Measurements from ENCODE around the gene TSPAN32. TPM values are rescaled to one million over a fixed set of nuclear protein-coding genes. Genes with fewer than 3 reads are reported as not detected.

Gene TSPAN32, protein sequence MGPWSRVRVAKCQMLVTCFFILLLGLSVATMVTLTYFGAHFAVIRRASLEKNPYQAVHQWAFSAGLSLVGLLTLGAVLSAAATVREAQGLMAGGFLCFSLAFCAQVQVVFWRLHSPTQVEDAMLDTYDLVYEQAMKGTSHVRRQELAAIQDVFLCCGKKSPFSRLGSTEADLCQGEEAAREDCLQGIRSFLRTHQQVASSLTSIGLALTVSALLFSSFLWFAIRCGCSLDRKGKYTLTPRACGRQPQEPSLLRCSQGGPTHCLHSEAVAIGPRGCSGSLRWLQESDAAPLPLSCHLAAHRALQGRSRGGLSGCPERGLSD
- 10 to 100 TPM; 11.6 to 15.0 TPM for total RNA-seq
- long read RNA-seq, partial matches to known transcripts: 1 of 3 reads
- long read RNA-seq, other reads (novel, unspliced or antisense): 1 of 3 reads

DNA sequence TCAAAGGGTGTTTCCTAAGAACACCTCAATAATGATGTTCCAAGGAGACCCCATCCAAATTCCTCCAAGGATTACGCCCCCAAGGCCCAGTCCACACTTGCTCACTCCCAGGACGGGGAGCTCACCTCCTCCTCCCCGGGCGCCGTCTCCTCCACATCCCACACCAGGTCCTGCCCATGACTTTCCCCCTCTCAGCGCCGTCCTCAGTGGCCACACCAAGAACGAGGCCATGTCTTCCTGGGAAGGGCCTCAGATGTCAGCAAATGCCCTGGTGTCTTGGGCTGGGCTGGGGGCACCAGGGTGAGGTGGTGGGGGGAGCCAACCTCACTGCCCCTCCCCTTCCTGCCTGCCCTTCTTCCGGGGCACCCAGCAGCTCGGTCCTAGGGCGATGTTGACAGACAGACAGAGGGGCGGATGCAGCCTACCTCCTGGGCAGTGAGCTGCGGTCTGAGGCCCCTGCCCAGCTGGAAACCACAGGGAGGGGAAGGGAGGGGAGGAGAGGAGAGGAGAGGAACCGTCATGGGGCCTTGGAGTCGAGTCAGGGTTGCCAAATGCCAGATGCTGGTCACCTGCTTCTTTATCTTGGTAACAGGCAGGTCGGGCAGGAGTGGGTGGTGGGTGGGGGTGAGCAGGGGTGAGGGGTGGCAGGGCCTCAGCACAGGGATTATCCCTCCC lies at the start of gene TSPAN32, which contains the start of gene C11orf21:
TSPAN32 (plus strand) TSS at position 383 of the 675 bp plus-strand sequence; CDS start at position 520, 137 bp downstream.
C11orf21 (minus strand) TSS at position 288 of the 675 bp plus-strand sequence; CDS start at position 178, 110 bp downstream.
- DNase-seq: peak; percentile 21
- intact Hi-C loops (cut with DNase I): loop anchor here (5.0 to 10.0 kb wide), 2 partner anchors 104 to 223 kb away; no protein-coding TSS in a partner anchor
- peak; percentile 13 to 24 for ATAC-seq

DNA sequence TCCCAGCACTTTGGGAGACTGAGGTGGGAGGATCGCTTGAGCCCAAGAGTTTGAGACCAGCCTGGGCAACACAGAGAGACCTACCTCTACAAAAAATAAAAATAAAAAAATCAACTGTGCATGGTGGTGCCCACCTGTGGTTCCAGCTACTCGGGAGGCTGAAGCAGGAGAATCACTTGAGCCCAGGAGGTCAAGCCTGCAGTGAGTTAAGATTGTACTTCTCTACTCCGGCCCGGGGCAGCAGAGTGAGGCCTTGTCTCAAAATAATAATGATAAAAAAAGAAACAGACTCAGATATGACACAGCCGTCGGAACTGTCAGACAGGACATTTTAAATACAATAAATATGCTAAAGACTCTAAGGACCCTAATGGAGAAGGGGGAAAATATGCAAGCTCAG lies 49.8 kb upstream of the TSPAN32 start:
- DNase-seq (no peak), ATAC-seq (no peak)
- intact Hi-C loops (cut with DNase I): no loop called here

DNA sequence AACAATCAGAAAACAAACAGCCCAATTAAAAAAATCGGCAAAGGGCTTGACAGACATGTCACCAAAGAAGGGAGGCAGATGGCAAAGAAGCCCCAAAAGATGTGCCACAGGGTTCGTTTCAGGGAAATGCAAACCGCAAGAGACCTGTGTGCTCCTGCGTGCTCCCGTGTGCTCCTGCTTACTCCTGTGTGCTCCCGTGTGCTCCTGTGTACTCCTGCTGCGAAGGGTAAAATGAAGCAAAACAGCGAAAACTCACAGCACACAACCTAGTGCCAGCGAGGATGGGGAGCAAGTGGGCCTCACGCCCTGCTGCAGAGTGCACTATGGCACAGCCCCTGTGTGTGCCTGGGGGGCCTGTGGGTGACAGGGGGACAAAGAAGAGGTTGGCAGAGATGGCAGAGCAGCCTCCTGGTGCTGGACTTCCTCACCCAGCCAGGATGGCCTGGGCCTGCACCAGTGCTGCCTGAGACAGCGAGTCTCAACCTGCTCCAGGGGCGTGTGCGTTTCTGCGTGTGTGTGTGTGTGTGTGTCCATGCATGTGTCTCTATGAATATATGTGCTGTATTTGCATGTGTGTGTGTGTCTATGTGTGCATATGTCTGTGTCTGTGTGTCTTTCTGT lies 45.4 kb upstream of the TSPAN32 start:
- DNase-seq: no peak
- intact Hi-C loops (cut with DNase I): no loop called here

DNA sequence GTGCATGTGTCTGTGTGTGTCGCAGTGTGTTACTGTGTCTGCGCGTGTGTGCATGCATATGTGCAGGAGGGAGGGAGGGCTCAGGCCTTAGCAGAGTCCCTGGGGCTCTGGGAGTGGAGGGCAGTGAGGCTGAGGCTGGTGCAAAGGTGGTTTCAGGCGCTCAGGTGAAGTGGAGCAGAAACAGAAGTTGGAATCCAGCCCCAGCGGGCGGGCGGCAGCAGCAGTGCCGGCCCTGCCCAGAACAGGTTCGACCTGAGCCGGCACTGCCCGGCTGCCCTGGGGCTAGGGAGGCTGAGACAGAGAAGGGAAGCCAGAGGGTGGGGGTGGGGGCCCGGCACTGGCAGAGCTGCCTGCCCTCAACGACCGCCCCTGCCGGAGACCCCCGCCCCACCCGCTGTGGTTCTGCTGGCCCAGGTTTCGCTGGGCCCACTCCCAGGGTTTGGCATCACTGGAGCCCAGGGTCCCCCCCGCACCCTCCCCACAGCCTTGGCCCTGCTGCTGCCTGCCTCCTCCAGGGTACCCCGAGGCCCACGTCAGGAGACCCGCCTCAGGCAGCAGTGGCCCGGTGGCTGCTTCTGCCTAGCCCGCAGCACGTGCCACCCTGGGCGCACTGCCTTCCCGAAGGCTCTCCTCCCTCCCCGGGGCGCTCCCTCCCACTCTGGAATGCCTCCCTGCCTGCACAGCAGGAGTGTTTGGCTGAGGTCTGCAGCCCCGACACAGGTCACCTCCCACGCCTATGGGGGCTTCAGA lies 44.7 kb upstream of the TSPAN32 start:
- no peak for ATAC-seq
- no peak for DNase-seq
- intact Hi-C loops (cut with DNase I): no loop called here

More for the DNA sequence above, 45.4 kb upstream of the TSPAN32 start:
- no peak for ATAC-seq

DNA sequence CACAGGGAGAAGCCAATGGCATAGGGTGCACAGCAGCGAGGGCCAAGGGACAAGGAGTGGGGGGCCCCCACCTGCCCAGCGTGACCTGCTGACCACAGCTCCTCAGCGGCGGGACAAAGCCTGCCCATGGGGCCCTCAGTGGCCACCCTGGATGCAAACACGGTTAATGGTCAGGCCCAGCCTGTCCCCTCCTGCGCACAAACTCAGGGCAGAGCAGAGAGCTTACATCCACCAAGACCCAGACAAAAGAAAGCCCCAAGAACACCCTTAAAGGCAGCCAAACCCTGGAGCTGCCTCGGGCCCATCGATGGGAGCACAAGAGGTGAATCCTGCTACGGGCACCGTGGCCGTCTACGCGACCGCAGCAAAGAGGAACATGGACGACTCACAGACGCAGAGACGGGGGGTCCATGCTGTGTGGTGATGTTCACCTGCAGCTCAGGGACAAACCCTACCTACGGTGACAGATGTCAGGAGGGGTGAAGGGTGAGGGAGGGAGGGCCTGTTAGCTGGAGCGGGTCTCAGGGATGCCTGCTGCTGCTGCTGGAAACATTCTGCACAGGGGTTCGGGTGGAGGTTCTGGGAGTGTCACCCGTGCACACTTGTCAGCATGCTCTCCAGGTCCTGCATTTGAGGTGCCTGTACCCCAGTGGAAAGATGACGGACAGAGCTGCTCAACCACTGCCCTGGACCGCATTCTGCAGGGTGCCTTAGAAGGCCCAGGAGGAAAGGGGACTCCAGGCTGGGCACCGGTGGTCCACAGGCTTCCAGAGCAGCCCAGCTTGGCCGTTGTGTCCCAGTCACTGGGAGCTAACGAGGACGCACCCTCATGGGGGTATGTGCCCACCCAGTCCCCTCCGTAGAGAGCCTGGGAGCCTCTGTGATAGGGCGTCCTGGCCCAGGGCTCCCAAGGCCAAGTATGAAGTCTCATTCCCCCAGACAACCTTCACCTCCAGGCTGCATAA lies 43.0 kb upstream of the TSPAN32 start:
- intact Hi-C loops (cut with DNase I): no loop called here
- ATAC-seq: no peak
- DNase-seq: no peak

DNA sequence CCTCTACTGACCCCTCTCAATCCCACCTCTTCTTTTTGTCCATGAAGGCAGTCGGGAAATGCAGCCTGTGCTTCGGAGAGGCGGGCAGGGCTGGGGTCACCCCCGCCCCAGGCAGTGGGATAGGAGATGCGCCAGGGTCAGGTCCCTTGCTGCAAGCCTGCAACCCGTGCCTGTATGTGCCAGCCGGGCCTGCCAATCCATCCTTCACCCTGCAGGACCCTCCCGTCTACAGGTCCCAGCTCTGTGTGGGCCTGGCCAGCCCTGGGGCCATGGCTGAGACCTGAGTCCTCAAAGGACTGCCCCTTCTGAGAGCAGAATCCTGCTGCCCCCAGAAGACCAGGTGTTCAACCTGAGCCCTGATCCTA lies 42.4 kb upstream of the TSPAN32 start:
- intact Hi-C loops (cut with DNase I): no loop called here

DNA sequence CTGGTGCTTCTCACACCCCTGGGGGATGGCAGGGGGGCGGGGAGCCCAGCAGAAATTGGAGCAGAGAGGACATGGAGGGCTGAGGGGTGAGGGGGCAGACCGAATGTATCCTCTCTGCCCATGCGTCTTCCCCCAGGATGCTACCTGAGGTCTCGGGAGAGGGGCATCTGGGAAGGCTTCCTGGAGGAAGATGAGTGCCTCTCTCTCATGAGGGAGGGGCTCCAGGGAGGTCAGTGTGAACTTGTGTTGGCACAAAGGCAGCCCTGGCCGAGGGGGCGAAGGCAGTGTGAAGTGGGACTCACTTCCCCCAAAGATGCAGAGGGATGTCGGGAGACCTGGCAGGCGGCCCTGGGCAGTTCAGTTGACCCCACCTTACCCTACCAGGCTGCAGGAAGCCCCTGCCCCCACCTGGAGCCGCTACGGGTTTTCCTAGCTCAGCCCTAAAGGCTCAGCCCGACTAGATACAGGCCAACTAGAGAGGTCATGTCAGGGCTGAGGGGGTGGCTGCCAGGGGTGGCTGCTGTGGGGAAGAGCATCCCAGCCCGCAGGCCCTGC lies 41.8 kb upstream of the TSPAN32 start:
- ATAC-seq (no peak), DNase-seq (no peak)
- intact Hi-C loops (cut with DNase I): no loop called here

More for the DNA sequence above, 42.4 kb upstream of the TSPAN32 start:
- ATAC-seq (no peak), DNase-seq (no peak)

DNA sequence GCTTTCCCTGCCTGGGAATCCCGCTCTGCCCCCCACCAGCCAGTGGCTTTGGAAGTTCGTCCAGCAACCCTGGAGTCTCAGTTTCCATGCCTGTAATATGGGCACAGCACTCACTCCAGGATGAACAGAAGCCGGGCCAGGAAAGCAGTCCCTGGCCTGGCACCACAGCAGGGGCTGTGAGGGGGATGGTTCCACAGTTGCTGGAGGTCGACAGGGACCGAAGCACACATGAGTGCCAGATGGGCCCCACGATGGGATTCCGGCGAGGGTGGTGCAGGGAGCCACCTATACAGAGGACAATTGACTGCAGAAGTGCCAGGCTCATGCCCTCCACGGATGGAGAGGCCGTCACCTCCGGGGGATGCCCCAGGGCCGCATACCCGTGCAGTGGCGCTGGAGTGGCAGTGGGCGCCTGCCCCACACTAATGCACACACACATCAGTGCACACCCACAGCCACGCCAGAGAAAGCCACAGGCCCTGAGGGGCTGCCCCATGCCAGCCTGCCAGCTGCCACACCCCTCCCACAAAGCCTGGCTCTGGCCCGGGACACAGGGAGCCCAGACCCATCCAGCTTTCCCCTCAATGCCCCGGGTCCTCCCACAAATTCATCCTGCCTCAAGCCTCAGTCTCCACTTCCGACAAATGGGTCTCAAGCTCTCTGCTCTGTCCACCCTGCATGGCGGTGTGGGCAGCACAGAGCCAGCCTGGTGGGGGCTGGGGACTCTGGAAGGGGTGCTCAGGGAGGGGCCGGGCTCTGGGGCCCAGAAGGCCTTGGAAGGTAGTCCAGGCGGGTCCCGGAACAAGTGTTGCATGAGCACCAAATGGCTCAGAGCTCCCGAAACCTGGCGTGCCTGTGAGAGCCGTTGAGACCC lies 41.1 kb upstream of the TSPAN32 start:
- intact Hi-C loops (cut with DNase I): no loop called here
- peak; percentile 16 for DNase-seq
- no peak for ATAC-seq

DNA sequence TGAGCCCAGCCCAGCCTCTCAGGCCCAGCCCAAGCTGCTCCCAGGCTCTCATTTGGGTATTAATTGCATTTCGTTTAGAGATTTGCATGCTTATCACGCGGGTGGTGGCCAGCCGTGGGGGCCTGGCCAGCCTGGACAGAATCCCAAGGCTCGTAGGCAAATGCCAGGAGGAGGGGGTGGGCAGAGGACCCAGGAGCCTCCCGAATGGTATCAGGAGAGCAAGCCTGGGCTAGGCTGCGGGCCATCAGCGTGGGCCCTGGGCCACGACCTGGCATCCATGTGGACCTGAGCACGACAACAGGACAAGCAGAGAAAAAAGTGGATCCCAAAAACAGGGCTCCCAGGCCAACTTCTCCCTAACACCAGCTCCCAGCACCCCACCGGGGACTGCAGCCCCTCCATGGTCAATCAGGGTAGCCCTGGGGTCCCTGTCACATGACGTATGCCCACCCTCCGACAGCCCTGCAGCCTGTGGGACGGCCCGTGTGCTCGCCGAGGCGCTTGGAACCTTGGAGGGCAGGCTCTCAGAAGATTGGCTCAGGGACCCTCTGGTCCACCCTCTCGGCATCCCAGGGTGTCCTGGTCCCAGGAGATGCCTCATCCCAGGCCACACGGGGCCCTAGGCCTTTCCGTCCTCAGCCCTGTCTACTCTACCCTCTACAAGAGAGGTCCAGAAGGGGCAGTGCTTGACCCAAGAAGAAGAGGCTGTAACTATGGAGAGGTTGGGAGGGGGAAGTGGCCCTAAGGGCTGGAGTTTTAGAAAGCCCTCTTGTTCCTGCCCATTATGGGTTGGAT lies 40.2 kb upstream of the TSPAN32 start:
- DNase-seq: no peak
- intact Hi-C loops (cut with DNase I): no loop called here
- ATAC-seq: no peak

DNA sequence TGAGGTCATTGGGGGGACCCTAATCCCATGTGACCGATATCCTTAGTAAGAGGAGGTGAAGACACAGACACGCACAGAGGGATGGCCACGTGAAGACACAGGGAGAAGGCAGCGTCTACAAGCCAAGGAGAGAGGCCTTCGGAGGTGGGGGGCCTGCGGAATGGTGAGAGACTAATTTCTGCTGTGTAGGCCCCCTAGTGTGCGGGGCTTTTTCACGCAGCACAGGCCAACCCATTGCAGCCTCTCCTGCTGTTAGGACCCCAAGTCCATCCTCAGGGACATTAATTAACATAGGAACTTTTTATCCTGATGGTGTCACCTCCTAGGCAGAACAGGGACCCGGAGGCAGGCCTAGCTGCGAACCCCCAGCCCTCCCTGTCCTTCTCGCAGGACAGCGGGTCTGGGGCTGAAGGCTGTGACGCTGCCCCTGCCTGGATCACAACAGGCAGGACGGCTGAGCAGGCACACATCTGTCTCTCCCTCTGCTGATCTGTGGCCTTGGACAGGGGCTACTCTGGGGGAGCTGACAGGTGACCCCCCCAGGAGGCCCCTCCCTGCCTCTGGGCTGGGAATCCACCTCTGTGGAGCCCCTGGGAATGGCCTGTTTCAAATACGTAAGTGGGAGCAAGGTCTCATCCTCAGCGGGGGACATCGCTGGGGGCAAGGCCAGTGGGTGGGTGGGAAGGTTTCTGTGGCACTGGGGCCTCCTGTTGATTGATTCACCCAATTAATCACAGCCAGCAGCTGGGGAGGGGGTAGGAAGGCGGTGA lies 39.3 kb upstream of the TSPAN32 start:
- DNase-seq (peak; percentile 10), ATAC-seq (no peak)
- intact Hi-C loops (cut with DNase I): no loop called here

DNA sequence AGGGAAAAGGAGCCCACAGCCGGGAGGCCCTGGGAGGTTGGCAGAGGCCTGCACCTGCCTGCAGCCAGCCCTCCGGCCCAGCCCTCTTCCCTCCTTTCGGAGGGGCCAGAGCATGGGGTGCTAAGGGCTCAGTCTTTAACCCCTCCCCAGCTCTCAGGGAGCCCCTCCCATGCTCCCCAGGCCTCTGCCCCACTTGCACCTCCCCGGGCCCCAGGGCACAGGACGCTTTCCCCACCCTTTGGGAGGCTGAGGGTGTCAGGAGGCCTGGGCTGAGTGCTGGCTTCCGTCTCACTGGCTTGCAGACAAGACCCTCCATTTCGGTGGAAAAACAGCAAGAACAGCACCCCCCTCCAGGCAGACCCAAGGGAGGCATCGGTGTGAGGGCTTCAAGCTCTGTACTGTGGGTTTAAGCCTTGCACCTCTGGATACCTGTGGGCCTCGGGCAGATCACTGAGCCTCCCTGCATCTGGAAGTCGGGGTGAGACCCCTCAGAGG lies 38.7 kb upstream of the TSPAN32 start:
- ATAC-seq (no peak), DNase-seq (no peak)
- intact Hi-C loops (cut with DNase I): no loop called here

DNA sequence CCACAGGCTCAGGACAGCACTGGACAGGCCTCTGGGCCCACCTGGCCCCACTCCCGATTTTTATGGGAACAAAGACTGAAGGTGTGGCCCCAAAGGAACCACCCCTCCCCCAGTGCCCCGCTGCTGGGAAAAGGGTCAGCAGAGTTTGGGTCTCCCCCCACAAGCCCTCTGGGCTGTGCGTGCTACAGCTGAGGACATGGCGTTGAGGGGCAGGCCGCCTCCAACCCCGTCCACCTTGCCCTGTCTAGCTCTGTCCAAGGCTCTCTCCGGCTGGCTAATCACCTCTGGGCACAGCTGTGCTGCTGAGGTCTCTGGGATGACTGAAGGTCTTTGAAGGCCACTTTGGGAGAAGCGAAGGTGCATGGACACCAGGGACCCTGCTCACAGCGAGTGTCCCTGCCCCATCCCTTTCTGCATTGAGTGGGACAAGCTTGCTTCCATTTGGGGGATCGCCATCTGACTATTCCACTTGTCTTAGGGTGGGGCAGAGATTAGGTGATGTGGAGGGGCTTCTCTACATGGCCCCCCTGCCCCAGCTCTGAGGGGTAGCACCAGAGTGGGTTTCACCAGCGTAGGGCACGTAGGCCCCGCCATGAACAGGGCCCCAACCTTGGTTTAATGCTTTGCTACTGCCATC lies 38.0 kb upstream of the TSPAN32 start:
- DNase-seq: no peak
- intact Hi-C loops (cut with DNase I): no loop called here
- no peak for ATAC-seq

DNA sequence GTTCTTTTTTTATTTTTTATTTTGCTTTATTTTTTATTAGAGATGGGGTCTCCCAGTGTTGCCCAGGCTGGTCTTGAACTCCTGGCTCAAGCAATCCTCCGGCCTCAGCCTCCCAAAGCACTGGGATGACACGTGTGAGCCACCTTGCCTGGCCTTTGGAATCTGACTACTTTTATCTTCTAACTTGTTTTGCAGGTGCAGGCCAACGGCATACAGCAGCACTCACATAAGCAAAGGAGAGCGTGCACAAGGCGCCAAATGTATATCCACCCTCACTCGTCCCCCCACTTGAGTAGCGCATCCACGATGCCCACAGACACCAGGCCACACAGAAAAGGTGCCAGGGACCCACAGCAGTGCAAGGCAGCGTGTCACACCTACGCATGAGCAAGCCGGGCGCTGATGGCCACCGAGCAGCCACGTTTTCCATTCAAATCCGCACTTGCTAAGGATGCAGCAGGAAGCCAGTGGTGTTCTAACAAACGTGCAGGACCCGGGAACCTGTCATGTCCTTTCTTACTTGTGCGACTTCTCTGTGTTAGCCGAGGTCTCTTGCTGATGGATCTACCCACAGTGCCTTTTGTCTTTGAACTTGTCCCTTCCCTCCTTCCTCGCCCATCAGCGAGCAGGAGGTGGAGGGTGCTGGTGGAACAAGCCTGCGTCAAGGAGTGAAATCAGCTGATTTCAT lies 37.3 kb upstream of the TSPAN32 start:
- intact Hi-C loops (cut with DNase I): no loop called here
- ATAC-seq (no peak), DNase-seq (no peak)

DNA sequence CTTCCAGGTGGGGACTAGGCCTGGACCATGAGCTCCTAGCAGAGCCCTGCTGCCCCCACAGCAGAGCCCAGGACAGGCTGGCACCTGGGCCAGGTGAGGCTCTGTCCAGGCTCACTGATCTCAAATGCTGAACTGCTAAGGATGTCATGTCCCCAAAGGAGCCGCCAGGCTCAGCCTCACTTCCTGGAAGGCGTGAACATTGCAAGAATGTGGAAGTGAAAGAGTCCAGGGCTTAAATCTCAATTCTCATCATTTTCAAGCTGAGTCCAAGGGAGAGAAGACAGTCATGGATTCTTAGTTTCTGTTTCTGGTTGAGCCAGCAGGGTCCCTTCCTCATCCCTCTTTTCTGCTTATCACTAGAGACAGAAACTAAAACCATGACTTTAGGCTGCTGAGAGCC lies 36.4 kb upstream of the TSPAN32 start:
- DNase-seq (no peak), ATAC-seq (no peak)
- intact Hi-C loops (cut with DNase I): no loop called here

Data from left cardiac atrium (tissue), 4 donors.